HG03066 (cell line): ENCODE measurements around the gene POU6F2.

Experiments
- ATAC-seq: cut with Tn5 transposase; IDR thresholded peaks from one replicate; pipeline ENCODE4 v1.9.1; 2021; ENCODE audit warnings: low read depth; ENCODE audit not compliant: unreplicated experiment

POU6F2 gene

DNA sequence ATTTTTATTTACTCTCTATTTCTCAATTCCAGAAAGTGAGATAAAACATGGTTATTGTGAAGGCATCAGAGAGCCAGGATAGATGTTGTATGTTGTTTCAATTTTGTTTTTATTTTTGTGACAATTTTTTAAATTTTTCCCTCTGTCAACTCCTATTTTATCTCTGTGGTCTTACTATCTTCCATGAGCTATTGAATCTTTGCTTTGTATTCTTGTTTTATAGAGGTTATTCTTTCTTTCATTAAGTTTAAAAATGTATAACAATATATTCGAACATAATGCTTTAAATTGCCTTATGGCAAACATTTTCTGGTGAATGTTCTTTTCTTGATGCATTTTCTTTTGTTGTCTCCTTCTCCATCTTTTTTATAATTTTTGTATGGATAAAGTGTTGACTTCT, 78.4 kb downstream of the POU6F2 start:
- ATAC-seq = no peak

DNA sequence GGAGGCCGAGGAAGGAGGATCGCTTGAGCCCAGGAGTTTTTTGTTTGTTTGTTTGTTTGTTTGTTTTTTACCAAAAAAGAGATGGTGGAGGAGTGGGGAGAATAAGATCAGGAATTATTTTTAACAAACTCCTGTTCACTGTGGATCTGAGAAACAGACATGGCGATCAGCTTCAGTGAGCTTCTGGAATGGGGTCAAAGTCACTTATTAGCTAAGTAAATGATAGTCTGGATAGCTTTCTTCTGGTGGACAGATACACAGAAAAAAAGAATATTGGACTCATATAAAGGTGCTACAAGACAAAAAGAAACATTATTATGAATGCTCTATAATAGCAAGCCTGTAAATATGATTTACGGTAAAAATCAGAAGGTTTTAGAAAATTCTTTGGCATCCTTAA, 85.1 kb downstream of the POU6F2 start:
- no peak for ATAC-seq

DNA sequence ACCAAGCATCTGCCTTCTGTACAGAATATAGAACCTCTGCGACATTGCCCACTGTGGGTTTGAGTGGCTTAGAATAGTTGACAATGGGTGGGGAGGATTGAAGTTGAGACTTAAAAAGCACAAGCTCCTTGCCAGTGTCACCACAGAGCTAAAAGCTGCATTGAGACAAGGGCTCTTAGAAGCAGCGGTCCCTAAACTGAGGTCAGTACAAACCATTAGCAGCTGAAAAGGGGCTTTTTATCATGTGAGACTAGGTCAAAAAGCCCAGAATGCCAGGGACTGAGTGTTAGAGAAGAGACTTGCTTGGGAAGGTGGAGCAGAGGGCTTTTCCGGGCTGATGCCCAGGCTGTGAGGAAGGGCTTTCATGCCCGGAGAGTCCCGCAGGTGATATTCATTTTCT, 91.3 kb downstream of the POU6F2 start:
- no peak for ATAC-seq

DNA sequence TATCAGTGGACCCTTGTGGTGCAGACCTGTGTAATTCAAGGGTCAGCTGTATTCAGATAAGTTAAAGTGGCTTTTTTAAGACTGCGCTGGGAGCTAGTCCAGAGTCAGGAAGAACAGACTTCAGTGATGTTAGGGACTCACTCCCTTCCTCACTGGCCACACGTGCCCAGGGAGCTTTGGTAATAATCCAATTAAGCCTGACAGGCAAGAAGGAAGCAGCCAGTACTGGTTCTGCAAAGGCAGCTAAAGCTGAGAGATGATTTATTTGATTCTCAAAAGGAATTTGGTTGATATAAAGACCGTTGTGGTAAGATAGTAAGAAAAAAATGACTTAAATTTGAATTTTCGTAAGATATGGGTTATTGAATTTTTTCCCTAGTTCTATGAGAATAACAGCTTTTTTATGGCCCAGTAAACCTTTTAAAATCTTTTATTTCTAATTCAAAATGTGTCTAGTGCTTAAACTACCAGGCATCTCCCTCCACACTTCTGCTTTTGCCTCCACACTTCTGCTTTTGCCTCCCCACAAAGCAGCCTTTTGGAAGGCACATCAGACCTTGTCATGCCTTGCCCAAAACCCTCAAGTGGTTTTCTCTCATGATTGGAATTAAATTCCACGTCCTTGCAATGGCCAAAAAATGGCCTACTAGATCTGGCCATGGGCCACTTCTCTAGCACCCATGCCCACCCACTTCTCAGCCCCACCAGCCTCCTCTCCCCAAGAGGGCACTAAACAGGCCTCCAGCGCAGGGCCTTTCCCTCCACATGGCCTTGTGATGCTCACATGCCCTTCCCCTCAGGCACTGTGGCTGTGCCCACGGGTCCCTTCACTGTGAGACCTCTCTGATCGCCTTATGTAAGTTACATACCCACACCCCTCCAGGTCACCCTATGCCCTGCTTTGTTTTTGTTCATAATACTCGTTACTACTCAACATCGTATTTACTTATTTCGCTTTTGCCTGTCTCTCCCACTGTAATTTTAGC, 92.5 kb downstream of the POU6F2 start:
- no peak for ATAC-seq

DNA sequence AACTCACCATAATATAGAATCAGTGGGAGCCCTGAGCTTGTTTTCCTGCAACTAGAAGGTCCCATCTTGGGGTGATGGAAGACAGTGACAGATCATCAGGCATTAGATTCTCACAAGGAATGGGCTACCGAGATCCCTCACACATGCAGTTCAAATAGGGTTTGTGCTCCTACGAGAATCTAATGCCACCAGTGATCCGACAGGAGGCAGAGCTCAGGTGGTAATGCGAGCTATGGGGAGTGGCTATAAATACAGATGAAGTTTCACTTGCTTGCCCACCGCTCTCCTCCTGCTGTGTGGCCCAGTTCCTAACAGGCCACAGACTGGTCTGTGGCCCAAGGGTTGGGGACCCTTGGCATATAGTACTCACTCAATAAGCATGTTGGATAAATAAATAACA, 93.4 kb downstream of the POU6F2 start:
- no peak for ATAC-seq

DNA sequence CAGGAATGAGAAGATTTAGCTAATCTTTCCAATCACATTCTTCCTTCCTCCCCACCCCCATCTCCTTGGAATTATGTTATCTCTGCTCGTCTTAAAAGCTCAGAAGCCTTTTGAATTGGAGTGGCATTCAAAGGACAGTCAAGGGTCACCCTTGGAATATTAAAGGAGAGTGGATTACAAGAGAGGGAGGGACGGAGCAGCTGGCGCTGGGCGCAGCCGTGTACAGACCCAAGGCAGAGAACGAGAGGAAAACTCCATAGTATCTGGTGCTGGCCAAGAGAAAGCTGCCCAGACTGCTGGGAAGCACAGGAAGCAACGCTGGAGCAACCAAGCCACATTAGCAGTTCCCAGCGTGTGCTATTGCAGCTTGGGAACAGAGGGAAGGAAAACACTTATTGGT, 95.7 kb downstream of the POU6F2 start:
- ATAC-seq = no peak

DNA sequence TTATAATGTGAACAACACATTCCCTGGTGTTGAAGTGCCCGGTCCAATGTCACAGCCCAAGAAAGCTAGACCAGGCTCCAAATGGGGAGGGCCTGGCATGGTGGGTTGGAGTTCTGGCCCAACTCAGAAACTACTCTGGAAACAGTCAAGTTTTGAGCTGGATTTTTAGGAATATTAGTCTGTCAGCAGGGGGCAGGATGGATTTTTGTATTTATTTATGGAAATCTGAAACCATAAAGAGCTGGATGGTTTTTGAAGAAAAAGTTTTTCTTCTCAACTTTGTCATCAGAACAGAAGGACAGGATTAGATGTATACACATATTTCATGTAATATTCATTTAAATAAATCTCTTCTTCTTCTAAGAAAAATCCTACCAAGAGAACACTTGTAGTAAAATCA, 97.5 kb downstream of the POU6F2 start:
- no peak for ATAC-seq

DNA sequence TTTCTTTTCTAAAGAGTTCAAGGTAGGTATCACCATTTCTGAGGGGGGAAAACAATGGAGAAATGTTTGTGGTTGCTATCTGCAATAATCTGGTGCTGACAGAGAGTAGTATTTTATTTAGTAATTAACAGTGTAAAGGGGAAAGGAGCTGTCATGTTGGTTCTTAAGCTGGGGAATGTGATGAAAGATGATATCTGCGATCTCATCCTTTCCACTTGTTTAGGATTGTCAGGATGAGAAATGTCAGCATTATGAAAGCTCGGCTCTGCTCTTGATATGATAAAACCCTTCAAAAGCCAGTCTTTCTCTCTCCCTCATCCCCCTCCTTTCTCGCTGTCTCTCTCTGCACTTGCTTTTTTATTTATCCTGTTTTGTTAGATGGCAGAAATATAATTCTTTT, 106.1 kb downstream of the POU6F2 start:
- ATAC-seq = no peak

DNA sequence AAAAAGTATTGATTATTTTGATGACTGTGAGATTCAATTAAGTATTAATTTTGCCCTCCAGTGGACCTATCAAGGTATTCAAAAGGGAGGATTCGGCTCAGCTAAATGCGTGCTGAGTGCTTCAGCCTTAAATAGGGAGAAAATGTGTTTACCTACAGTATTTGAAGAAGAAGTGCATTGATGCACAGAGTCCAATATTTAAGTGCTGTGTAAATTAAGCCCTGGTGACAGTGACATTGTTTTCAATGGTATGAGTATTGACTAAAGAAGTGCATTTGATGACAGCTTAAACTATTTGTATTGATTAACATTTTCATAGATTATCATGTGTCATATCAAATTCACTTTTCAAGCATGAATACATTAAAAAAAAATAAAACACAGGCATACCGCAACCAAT, 106.6 kb downstream of the POU6F2 start:
- no peak for ATAC-seq

DNA sequence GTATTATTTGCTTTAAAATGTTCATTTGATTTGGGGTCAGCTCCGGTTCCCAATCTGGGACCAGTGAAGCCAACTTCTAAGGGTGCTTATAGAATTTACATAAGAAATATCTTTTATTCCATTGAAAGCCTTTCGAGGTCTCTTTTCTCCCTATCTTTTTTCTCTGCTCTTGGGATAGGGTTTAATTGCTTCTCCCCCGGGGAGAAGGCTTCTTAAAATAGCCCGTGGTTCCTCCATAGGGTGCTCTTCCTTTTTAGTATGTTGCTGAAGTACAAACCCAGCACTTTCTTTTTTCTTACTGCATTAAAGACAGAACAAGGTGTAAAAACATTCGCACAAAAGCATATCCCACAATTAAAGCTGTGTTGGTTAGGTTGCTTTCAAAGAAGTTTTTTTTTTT, 107.5 kb downstream of the POU6F2 start:
- ATAC-seq = no peak

DNA sequence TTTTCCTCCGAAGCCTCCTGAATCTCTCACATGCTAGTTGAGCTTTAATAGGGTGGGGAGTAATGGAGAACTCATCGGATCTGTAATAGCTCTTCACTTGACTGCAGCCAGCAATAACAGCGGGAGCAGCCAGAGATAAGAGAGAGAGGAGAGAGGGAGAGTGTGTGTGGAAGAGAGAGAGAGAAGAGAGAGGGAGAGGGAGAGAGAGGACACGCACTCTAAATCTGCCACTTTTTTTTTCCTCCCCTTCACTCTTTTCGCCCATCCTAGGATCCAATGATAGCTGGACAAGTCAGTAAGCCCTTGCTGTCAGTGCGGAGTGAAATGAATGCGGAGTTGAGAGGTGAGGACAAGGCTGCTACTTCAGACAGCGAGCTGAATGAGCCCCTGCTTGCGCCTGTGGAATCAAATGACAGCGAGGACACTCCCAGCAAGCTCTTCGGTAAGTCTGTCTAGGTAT, 107.9 kb downstream of the POU6F2 start:
- no peak for ATAC-seq

DNA sequence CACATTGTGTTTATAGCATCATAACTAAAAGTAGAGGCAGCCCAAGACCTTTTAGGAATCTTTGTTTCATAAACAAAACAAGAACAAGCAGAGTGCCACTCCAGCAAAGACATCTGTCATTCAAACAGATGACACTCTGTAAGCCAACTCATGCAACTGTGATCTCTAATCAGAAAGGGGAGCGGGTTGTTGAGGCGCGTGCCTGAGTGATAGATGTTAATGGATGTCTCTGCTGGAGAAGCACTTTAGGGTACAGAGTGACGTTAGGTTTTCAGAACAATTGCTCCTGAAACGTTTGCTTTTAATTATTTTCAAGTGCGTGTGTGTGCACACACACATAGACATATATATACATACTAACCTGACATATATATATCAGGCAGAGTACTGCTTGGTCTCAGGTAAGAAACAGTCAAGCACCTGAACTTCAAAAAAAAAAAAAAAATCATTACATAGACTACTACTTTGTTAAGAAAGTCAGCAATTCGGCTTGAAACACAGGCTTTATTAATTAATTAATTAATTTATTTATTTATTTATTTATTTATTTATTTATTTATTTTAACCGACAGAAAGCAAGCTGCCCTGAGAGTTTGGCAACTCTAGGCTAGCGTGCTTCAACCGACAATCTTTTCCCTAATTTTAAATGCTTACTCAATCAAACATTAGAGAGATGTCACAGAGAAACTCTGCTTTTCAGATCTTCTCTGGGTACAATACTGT, 109.1 kb downstream of the POU6F2 start:
- no peak for ATAC-seq

DNA sequence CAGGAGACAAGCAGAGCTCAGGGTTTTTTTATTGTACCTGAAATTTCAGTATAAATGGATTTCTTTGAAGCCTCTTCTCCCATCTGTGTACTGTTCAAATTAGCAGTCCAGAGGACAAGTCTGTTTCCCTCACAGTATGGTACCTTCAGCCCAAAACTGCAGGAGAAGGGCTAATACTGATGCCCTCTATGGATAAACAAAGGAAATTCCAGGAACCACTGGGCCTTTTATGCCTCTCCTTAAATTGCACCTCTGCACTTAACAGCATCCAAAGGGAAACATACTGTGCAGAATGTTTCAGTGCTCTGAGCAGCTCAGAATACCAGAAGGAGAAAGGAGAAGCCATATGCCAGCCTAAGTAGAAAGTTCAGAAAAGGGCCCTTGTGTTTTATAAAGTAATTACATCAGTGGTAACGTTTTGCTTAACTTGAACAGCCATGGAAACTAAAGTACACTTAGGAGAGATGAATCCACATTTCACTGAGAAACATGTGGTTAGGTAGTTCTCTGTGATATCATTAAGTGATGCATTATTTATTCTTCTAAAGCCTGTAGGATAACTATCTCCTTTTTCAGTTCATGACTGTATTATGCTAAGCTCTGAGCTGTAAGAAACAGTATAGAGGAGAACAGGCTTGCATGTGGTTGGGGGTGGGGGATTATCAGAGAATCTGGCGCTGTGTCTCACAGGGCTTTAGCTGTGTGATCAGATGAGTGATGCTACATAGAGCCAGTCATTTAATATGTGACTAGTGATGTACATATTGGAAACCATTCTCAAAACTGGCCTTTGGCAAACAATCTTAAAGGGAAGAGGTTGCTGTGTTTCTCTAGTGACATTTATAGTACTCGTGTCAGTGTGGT, 111.3 kb downstream of the POU6F2 start:
- no peak for ATAC-seq

DNA sequence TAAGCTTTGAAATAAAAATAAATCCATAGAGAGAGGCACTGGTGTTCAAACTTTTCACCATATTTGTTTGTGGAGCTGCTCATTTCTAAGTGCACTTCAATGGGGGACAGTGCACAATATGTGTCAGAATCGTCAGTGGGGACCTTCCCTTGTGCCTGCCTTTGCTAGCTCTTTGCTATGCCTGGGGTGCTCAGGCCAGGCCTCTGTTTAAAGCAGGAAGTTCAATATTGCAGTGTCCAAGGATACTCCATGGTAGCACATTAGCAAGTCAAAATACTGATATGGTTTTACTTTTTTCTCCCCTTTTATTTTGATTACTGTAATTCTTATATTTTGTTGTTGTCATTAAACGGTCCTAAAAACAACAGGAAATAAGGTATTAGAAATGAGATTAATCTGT, 113.4 kb downstream of the POU6F2 start:
- ATAC-seq = no peak

DNA sequence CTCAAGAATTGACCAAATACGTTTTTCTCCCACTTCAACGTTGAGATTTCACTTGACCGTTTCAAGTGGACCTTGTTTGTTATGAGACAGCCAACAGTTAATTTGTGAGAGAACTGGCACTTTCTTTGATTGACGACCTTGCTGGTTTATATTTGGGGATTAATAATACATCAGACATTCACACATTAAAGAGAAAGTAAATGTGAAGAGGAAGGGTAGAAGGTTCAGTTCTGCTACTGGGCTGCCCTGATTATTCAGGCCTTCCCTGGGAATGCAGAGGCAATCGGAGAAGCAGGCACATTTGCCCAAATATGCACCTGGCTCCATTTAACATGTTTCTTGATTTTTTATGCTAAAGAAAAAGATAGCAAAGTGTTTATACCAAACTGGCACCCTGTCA, 114.1 kb downstream of the POU6F2 start:
- ATAC-seq = no peak

DNA sequence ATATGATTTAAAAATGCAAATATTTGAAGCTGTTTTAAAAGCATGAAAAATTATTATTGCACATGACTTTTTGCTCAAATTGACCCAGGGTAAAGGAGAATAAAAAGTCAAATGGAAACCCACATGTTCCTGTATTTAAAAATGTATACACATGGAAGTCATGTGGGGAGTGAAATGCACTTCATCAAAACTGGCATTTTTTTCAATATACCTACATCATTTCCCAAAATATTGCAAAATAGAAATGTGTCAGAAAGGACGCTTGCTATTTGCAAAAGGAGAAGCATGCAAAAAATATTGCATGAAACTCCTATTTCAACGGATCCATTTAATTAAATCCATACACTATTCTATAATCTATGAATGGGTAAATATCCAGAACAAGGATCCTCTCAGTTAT, 117.0 kb downstream of the POU6F2 start:
- ATAC-seq = no peak

DNA sequence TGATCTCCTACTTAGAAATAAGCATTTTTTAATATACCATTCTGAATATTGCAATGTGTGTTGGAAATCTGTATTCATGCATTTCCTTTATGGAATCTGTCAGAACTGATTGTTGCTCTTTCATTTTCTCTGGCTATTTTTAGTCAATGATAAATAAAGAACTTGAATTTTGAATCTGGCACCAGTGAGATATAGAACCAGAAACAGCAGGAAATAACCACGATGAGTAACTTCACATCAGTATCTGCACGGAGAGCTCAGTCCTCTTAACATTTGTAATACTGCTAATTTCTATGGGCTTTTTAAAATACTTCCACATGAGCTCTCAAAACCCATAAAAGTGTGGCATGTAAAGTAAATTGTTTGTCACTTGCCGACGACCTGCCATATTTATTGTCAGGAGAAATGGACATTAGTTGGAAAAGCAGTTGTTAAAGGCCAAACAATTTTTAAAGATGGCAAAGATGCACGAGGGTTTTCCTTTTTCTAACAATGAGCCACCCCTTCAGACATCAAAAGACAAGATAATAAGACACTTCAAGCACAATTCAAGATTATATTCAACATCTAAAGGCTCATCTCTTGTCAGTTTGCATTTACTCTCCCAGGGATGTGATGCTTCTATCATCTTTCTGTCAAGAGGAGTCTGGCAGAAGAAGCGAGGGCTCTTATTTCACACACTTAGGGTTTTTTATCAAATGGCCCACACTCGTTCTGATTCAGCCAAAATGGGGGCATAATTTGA, 118.3 kb downstream of the POU6F2 start:
- no peak for ATAC-seq

DNA sequence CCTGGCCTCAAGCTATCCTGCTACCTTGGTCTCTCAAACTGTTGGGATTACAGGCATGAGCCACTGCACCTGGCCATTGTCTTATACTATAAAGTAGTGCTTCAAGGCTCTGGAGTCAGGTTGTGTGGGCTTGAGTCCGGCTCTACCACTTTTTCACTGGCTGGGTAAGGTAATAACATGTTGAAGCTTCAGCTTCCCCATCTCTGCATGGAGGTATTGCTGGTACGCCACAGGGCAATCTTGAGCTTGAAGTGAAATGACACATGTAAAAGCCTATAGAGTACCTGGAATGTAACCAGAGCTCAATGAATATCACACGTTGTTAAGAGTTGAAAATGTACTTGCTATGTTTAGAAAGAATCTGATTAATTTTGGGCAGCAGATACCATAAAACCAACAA, 120.8 kb downstream of the POU6F2 start:
- ATAC-seq = no peak

DNA sequence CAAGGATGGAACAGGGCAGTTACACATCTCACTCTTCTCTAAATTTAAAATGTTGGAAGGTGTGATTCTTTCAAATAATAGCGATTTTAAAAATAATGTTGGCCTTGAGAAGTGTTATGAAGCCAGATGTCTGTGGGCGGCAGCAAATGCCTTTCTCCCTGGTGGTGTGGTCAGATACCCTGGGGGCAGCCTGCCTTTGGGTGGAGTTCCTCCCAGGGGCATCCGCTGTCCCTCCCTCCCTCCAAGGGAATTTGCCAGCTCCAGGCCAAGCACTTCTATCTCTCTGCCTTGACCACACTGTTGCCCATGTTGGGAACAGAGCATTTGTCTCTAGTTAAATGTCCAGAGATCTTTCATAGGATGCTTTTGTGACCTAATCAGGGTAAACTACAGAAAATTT, 121.4 kb downstream of the POU6F2 start:
- ATAC-seq = no peak

DNA sequence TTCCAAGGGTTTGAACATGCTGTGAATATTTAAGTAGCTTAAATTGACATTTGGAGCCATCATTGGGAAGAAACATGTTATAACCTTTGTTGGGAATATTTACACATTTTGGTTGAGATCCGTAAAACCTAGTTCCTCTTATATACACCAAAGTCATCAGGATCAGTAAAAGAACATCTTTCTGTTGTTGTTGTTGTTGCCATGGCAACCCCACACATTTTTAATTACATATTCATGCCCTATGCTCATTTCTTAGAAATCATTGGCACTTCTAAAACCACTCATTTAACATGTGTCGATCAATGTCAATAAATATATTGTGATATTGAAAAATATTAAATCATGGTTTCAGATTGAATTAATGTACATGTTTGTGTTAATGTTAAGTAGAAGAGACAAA, 122.6 kb downstream of the POU6F2 start:
- no peak for ATAC-seq
